ENCODE results near the gene KCNK7. TPM values are rescaled to one million over a fixed set of nuclear protein-coding genes. Genes with fewer than 3 reads are reported as not detected.

Gene KCNK7
- total RNA-seq, 1 experiment from 2014 or later, result 1.2 TPM

- no peak for DNase-seq (ENCODE audit: low spot score)
Observed at GRCh38 chr11:65558930-65559509, 36.6 kb downstream of the KCNK7 start.

- DNase-seq (ENCODE audit: low spot score), result peak; percentile 87
Observed at GRCh38 chr11:65558002-65558929, 37.3 kb downstream of the KCNK7 start, which contains the start of gene LTBP3. TSS of gene LTBP3 (minus strand) at chr11:65558359. CDS start at chr11:65557959, 400 bp downstream.

GRCh38 chr11:65557280-65558001, 38.2 kb downstream of the KCNK7 start:
- no peak for DNase-seq (ENCODE audit: low spot score)

- DNase-seq (ENCODE audit: low spot score), result peak; percentile 62
Observed at GRCh38 chr11:65556470-65557279, 38.9 kb downstream of the KCNK7 start.

- DNase-seq (ENCODE audit: low spot score), result peak; percentile 79
Observed at GRCh38 chr11:65555693-65556231, 39.8 kb downstream of the KCNK7 start.

GRCh38 chr11:65554842-65555430, 40.7 kb downstream of the KCNK7 start:
- DNase-seq (ENCODE audit: low spot score), result no peak

GRCh38 chr11:65554057-65554818, 41.4 kb downstream of the KCNK7 start:
- DNase-seq (ENCODE audit: low spot score), result no peak

- peak; percentile 35 for DNase-seq (ENCODE audit: low spot score)
Observed at GRCh38 chr11:65553301-65554001, 42.1 kb downstream of the KCNK7 start.

GRCh38 chr11:65552388-65552951, 43.1 kb downstream of the KCNK7 start:
- no peak for DNase-seq (ENCODE audit: low spot score)

- peak; percentile 93 for DNase-seq (ENCODE audit: low spot score)
Observed at GRCh38 chr11:65551572-65552387, 43.8 kb downstream of the KCNK7 start.

GRCh38 chr11:65549096-65549495, 46.5 kb downstream of the KCNK7 start:
- DNase-seq (ENCODE audit: low spot score), result no peak

- no peak for DNase-seq (ENCODE audit: low spot score)
Observed at GRCh38 chr11:65548395-65548794, 47.2 kb downstream of the KCNK7 start.

- DNase-seq (ENCODE audit: low spot score), result no peak
Observed at GRCh38 chr11:65547446-65548125, 48.0 kb downstream of the KCNK7 start.

- DNase-seq (ENCODE audit: low spot score), result peak; percentile 95
Observed at GRCh38 chr11:65546217-65546958, 49.2 kb downstream of the KCNK7 start.

- DNase-seq (ENCODE audit: low spot score), result no peak
Observed at GRCh38 chr11:65545853-65546216, 49.8 kb downstream of the KCNK7 start.
